ENCODE measurements around the gene KRT10.

The KRT10 gene

GRCh38 chr17:40803617-40804082 is 18.8 kb downstream of the KRT10 start:
- DNase-seq = peak; percentile 15

DNA sequence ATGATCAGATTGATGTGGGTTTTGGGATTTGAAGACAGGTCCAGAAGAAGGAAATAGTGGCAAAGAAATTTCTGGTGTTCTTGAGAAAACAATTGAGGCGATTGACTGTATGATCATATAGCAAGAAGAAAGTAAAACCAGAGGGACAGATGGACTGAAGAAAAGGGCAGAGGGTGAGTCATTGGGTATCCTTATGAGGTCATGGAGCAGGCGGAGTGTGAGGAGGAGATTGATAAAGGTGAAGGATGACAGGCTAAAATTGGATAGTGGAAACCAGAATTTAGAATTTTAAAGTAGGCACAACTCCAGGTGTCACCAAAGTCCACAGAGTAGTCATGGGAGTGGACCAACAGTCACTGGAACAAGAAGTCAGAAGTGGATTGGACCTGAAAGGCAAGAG is 21.3 kb downstream of the KRT10 start:
- no peak for DNase-seq

DNA sequence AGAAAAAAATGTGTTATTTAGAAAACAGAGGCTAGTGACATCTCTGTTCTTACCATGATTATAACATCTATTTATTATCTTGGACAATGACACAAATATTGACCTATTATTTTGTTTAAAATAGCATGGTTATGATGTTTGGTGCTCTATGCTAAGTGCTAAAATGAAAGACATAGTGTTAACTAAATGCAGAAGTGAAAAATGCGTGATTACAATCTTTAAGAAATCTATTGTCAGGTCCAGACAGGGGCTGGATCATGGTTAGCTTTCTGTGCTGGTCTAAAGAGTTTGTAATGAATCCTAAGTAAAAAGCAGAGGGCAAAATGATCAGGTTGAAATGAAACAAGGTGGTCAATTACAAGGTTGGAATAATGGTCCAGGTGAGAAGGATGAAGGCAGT is 22.0 kb downstream of the KRT10 start:
- DNase-seq = no peak

DNA sequence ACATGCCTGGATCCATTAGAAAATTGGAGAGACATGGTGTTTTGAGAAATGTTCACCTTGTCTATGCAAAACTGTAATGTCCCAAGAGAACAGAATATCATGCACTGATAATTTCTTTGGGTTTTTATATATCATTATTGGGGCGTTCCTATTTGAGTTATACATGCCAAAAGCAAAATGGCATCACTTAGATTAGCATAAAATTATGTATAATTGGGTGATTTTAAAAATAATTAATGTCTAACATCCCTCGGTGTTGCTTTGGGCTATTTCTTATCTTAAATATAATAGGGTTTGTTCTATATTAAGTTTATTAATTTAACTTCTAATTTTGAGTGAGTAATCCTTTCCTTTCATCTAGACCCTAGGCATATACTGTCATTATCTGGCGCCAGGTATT is 22.6 kb downstream of the KRT10 start, which contains the start of gene KRT28:
Gene KRT28 (minus strand): TSS at position 101 of the 400 bp plus-strand sequence. CDS start 66 bp downstream, at position 35.
- DNase-seq = no peak

DNA sequence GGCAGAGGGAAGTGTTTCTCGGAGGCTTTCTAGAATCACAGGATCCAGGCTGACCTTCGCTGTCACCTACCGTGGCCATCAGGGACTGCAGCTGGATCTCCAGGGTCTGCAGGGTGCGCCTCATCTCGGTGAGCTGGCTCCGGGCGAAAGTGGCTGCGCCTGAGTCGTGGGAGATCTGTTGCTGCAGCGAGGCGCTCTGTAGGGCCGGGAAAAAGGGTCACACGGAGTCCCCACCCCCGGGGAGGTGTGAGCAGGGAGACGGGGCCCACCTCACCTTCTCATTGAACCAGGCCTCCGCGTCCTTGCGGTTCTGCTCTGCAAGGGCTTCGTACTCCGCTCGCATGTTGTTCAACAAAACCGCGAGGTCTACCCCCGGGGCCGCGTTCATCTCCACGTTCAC is 25.6 kb downstream of the KRT10 start:
- DNase-seq = no peak

DNA sequence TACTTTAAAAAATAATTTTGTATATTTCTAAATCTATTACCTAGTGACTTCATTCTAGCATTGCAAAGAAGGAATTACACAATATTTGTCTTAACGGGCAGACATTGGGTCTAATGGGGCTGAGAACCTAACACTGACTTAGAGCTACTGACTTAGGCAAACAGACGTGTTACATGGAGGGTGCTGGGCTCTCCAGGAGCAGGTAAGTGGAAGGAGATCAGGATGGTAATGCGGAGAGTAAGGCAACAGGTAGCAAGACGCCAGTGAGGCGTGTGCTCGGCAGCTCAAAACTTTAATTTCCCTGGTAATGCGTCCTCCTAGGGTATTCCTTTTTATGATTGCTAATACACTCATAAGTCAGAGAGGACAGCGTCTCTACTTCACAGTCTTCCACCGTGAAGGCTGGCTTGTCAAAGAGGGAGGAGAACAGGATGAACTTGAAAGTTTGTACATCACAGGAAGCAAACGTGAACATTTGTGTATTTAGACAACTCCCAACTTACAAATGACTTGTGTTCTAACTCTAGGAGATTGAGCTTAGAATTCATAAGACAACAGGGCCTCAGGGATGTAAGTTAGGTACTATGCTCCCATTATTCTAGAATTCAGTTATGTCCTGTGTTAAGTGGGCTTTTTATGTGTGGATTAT is 27.3 kb downstream of the KRT10 start:
- DNase-seq = no peak

DNA sequence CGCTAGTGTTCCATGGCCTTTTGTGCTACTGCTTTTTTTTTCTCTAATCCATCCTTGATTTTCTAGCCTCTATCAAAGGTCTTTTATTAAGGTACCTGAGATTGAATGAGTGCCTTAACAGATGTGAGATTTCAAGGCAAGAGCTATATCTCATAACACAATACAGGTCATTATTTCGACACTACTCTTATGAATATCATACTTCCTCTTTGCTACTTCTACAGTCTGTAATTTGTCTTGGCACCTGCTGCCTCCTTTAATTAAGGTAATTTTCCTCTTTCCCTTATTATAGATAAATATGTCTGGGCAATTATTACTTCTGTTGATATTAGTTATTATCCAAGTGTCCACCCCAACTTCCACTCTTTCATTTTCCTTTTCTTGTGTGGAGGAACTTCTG is 27.9 kb downstream of the KRT10 start:
- peak; percentile 3 for DNase-seq

DNA sequence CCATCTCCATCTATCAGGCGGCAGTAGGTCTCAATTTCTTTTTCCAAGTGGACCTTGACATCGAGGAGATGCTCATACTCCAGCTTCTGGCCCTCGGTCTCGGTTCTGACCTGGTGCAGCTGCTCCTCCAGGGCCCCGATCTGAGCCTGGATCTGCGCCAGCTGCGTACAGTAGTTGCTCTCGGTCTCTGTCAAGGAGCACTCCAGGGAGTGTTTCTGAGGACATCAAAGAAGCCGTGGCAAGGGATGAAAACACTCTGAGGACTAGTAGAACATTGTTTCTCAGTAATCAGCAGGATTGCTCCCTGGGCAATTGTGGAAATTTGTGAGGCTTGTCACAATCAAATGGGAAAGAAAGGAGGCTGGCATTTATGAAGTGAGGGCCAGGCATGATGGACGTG is 28.6 kb downstream of the KRT10 start:
- DNase-seq = no peak

- no peak for DNase-seq
These were observed 30.5 kb downstream of the KRT10 start for GRCh38 chr17:40791787-40792436.

- no peak for DNase-seq
These were observed 31.3 kb downstream of the KRT10 start for GRCh38 chr17:40791111-40791510.

DNA sequence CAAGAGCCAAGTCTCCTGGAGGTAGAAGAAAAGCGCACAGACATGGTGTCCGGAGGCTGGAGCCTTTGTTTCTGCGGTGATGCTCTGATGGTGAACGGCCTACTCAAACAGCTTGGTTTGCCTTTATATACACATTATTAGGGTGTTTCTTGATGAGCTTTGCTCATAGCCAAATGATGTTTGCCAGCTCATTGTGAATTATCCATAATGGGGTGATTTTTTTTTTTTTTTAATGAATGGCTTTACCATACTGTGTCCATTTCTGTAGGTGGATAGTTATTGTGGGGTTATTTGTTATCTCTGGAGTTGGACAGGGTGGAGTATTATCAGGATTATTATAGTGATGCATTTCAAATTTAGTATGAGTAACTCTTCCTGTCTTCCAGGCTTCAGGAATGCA is 40.0 kb downstream of the KRT10 start, which contains the start of gene KRT27:
Gene KRT27 (minus strand): TSS at position 101 of the 400 bp plus-strand sequence. CDS start 57 bp downstream, at position 44.
- DNase-seq = no peak

- no peak for DNase-seq
These were observed 43.1 kb downstream of the KRT10 start for GRCh38 chr17:40779181-40779909.

- no peak for DNase-seq
These were observed 44.0 kb downstream of the KRT10 start for GRCh38 chr17:40778461-40778860.

DNA sequence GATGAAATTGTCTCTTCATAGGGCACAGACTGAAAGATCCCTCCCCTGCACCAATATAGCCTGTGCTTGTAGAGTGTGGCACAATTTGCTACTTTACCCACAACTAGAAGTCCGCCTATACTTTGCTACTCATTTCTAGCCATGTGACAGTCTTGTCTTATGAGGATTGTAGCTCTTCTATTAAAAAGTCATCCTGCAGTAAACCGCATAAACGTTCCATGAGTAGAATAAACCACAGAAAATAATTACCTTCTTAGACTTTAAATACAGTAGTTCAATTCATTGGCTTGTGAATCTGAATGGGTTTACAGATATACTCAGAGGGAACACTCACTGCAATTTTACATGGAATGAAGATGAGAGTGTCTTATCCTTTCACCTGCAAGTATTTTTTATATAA is 44.4 kb downstream of the KRT10 start:
- no peak for DNase-seq

GRCh38 chr17:40777459-40777858 is 45.0 kb downstream of the KRT10 start:
- no peak for DNase-seq

GRCh38 chr17:40775945-40776344 is 46.5 kb downstream of the KRT10 start:
- no peak for DNase-seq

GRCh38 chr17:40772101-40772500 is 50.3 kb downstream of the KRT10 start, which contains the start of gene KRT26:
Gene KRT26 (minus strand): TSS chr17:40772201. CDS start chr17:40772113, 88 bp downstream.
- DNase-seq = no peak

Measured in GF-D8 (cell line).